ENCODE results near the gene IMMP2L.
"Not testable (repeated sequence)": the region's sequence is repeated elsewhere in the genome, so short reads cannot be mapped to it uniquely, and the experiment has no call there.

IMMP2L gene

DNA sequence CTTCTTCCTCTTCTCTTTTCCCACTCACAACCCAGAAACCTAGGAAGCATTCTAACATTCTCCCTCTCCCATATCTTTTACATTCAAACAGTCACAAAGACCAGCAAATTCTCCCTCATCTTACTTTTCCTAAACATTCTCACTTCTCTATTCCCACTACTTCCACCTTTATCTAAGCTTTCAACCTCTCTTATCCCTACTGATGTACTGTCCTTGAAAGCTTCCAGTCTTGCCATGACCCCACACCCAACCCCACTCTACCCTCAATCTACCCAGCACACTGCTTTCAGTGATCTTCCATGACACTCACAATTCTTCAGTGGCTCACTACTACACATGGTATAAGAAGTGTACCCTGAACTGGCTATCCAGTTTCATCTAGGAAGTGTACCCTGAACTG, 5.3 kb downstream of the IMMP2L start:
- DNase-seq, result no peak

DNA sequence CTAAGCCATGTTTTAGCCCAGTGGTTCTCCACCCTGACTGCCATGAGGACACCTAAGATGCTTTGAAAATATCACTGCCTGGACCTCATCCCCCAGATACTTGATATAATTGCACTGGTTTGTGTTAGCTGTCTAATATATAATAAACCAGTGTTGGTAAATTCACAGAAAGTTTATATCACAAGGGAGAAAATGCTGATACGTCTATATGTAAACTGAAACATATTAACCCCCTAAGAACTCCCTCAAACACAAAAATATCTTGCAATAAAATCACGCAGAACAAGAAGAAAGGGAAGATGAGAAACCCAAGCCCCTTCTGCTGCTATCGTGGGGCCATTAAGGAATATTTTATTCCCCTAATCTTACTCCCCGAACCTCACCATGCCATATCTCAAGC, 8.2 kb downstream of the IMMP2L start:
- DNase-seq, result no peak

DNA sequence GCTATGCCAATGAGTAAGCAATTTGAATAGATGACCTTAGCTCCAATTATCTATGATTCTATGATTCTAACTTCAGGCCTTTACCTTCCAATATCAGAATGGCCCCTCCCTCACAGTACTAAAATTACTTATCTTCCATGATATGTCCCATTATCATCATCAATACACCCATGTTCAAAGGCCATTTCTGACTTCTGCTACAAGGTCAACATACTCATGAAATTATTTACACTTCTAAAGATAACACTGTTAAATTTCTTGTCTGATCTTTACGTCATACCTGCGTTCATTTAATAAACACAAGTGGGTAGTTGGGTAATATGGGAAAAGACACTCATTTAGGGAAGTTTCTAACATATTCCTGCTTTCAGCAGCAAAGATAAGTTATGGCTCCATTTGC, 21.2 kb downstream of the IMMP2L start:
- DNase-seq, result no peak

DNA sequence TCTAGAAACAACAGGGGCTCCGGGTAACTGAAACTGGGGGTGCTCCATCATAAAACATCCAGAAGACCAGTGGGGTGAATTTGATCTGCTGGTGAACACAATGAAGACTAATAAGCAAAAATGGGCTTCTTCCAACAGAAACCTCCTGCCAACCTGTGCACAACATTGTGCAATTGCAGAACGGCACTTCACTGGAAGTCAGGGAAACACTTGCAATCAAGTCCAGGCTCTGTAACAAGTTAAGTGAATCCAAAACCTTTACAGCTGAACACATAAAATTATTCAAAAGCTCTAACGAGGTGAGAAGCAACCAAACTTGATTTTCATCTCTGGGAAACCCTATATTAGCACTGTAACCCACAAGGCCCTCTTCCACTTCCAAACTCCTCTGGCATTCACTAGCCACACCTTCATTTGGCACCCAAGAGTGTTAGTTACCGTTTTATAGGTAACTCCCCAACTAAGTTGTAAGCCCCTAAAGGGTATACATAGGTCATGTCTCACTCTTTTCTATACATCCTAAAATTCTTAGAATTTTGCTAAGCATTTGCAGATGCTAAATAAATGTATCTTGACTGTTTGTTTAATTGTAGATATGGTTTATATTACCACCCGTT, 22.0 kb downstream of the IMMP2L start:
- no peak for DNase-seq

DNA sequence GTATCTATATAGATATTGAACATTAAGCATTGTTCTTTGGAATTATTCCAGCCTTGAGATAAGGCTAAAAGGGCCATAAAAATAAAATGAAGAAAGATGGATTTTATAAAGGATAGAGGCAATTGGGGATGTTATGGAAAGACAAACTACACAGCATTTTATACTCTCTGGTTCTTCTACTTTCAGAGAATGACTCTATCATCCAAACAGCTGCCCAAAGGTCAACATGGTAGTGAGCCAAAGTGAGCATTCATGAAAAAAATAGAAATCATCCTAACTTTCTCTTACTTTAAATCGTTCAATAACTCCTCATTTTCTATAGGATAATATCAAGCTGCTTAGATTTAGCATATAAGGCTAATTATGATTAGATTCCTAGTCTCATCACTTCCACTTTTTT, 25.2 kb downstream of the IMMP2L start:
- DNase-seq, result no peak

DNA sequence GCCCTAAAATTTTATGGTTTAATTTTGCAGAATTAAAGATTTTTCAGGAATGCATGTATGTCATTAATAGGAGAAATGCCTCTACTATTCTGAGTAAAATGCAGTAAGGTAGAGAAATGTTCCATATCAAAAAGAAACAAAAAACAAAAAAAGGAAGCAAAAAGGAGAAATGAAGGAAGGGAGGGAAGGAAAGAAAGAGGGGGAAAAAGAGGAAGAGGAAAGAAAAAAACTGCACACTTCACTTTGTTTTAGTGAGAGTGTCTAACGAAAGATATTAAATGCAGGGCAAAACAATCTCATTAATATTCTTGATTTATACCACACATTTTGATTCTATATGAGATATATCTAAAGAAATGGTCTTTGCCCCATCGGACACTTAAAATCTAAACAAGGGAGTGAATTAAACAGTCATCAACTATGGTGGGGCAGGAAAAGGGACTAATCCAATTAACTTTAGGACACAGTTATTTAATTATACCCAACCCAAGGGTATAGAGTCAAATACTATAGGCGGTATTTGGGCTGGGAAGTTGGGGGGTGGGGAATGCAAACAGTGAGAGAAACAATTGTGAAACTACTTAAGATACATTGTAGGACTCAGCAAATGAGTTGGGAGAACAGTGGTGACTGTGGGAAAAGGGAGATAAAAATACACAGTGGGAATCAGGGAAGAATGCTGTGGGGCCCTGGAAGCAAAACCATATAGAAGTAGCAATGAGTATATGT, 27.0 kb downstream of the IMMP2L start:
- DNase-seq, result no peak

DNA sequence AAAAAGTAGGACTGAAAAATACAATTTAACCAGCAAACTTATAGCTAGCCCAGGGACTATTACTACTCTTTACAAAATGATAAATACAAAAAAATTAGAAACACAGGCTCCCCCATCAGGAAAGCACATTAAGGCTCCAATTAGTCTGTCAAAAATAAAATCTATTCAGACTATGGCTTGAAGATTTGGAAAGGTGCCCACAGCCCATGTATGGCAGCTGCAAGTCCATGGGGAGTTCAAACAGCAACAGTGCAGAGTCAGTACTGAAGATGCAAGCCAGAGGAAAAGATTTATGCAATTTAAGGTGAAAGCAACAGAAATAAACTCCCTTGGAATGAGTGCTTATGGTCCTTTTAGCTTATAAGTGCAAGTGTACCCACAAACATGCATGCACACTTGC, 29.7 kb downstream of the IMMP2L start:
- no peak for DNase-seq

DNA sequence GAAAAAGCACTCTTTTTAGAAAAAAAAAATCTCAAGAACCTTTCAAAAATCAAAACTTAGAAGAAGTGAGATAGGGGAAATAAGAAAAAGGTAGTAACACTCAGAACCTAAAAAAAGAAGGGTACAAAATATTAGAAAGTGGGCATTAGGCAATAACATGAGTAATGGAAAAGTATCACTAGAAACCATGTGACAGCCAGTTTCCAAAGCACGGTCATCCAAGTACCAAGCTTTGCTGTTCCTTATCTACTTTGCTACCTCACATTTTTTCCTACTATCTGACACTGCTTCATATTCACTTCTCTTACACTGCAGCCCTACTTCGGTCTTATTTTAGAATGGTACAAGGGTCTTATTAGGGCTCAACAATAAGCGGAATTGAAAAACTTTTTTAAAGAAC, 30.3 kb downstream of the IMMP2L start:
- no peak for DNase-seq

DNA sequence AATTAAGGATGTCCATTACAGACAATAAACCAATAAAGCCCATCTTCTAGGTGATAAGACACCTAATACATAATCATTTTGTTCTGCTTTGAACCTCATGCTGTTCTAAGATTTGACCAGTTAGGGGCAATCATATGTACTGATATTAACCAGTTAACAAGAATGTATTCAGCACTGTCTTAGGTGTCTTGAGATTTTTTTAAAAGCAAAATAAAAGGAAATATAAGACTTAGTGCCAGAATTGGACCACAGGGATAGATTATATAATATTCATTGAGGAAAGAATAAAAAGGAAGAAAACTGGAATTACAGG, 32.0 kb downstream of the IMMP2L start:
- DNase-seq, result no peak

DNA sequence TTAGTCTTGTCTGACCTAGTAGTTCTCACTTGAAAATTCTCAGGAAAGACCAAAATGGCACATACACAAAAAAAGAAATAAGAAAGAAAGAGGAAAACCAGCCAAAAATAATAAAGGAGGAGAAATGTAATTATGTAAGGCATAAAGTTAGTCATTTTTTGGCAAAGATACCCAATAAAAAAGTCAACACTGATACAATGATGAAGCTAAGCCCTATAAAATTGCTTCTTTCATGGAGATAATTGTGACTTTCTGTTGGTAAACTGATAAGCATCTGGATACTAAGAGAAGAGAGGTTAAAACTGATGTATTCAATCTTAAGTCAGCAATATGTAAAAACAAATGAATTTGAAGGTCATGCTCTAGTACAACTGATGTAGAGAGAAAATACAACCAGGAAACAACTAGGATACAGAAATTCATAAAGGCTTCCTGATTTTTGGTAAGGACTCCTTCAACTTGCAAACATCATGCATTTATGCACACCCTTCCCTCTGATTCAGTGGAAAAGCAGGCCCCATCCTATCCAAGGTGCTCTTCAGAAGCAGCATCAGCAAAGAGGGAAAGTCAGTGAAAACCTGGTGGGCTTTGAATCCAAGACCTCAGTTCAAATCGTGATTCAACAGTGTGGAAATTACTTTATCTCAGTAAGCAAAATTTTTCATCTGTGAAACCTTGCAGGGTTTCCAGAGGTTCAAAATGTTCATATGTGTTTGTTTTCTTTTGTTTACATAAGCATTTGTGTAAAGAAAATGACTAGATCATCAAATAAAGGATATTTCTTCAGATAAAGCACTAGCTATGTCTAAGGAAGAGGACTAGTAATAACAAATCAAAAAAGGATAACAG, 32.6 kb downstream of the IMMP2L start:
- DNase-seq, result no peak

DNA sequence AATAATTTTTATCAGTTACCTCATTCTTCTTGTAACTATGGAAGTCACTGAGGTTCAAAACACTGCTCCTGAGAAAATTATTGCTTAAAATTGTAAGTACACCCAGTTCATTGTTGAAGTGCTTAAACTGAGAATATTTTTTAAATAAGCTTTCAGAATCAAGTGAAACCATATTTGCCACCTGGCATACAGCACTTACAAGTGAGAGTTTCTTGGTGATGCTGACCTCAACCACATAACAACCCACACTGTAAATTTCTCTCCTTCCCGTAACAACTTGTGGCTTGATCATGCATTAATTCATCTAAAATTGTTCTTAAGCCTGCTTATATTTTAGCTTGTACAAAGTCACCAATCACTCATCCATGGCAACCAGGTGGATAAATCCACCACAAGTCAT, 34.0 kb downstream of the IMMP2L start:
- no peak for DNase-seq

DNA sequence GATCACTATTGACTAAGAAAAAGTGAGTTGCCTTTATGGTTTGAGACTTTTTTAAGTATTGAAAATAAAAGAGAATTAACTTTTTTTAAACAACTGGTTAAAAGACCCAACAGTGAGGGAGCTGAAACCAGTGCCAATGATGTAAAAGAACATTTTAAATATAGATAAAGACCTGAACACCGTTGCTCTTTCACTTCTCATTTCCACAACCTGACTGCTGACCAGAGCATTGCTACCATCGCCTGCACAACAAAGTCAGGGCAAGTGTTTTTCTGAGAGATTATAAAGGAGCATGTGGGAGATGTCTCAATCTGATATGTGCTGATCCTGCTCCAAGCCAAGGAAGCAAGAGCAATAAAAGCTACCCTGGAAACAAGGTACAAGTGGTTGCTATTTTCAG, 34.7 kb downstream of the IMMP2L start:
- DNase-seq, result no peak

DNA sequence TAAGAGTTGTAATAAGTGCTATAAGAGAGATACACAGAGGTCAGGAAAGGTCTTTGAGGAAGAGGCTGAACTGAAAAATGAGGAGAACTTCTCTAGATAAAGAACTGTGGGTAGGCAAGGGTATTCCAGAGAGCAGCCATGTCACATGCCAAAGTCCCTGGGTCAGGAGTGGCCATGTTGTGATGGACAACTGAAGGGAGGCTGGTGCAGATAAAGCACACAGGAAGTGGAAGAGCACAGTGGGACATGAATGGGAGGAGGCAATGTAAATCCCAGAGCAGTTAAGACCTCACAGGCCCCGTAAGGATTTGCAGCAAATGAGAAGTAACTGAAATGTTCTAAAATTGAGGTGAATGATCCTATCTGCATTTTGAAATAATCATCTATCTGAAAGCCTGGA, 37.2 kb downstream of the IMMP2L start:
- no peak for DNase-seq

DNA sequence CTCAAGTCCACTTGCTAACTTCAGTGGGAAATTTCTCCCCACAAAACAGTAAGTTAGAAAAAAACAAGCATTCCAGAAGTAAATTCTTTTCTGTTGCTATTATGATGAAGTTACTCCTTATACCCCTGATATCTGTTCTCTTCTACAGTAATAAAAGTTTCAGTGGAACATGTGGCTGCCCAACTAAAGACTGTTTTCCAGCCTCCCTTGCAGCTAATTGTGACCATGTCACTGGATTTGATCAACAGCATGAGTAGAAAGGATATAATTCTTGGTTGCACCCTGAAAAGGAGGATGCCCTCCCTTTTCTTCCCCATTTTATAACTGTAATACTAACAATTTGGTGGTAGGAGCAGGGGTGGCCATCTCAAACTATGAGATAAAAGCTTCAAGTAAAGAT, 40.6 kb downstream of the IMMP2L start:
- no peak for DNase-seq

DNA sequence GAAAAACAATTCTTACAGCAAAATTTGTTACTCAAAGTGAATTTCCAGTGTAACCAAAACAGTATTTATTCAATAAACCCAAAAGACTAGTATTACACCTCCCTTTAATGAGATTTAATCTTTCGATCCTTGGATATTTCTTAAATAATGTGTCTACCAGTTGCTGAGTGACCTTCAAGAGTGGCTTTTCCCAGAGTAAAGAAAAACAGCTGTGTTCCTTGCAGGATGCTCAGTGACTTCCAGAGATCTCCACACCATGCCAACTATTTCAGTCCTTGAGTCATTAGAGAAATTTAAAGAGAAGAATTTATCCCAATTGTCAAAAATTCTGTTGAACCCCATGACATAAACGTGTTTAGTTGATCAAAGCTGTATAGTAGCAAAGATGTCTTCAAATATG, 44.0 kb downstream of the IMMP2L start:
- no peak for DNase-seq

DNA sequence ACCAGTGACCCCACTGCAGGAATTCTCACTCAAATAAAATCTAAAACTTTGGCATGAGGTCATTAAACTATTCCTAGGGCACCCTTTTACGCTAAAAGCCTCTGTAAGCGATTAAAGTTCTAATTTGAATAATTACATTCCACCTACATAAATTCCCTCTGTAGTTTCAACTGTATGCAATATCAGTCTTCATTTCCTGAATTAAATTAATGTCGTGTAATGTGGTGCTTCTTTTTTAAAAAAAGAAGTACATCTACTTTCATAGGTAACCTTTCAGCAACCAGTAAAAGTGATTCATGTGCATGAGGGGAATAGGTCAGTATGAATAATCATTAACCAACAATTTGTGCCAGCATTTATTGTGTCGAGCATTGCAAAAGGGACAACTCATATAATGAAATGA, 44.7 kb downstream of the IMMP2L start:
- peak; percentile 54 for DNase-seq

DNA sequence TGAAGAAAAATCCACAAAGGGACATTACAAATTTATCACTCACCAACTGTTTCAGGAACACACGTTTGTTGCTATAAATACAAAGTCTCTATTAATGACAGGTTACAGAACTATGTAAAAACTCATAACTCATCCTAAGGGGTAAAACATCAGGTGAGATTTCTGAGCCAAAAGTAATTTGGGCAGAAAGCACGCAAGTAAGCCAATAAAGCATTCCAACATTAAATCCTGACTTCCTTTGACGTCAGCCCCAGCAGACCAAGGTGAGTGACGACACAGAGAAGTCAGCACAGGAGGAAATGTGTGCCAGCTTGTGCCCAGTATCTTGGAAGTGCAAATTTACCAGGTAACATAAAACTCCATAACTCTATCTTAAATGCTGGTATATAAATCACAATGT, 45.7 kb downstream of the IMMP2L start:
- no peak for DNase-seq

DNA sequence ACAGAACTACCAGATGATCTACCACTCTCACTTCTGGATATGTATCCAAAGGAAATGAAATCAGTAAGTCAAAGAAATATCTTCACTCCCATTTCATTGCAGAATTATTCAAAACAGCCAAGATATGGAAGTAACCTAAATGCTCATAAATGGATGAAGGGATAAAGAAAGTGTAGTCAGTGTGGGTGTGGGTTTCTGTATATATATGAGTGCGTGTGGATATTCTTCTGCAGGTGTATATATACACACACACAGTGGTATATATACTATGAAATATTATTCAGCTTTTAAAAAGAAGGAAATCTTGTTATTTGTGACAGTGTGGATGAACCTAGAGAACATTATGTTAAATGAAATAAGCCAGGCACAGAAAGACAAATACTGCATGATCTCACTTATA, 48.7 kb downstream of the IMMP2L start:
- DNase-seq, result no peak

DNA sequence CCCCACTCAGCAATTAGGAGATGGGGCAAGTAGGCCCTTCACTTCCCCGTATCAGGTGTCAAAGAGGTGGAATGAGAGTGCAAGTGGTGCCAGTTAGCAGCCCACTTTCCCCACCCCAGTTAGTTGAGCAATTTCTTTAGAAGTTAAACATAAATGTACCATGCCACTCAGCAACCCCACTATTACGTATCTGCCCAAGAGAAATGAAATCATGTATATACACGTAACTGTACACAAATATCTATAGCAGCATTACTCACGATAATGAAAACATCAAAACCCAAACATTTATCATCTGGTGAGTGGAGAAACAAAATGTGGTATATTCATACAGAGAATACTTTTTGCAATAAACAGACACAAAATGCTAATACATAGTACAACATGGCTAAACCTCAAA, 50.4 kb downstream of the IMMP2L start:
- no peak for DNase-seq

DNA sequence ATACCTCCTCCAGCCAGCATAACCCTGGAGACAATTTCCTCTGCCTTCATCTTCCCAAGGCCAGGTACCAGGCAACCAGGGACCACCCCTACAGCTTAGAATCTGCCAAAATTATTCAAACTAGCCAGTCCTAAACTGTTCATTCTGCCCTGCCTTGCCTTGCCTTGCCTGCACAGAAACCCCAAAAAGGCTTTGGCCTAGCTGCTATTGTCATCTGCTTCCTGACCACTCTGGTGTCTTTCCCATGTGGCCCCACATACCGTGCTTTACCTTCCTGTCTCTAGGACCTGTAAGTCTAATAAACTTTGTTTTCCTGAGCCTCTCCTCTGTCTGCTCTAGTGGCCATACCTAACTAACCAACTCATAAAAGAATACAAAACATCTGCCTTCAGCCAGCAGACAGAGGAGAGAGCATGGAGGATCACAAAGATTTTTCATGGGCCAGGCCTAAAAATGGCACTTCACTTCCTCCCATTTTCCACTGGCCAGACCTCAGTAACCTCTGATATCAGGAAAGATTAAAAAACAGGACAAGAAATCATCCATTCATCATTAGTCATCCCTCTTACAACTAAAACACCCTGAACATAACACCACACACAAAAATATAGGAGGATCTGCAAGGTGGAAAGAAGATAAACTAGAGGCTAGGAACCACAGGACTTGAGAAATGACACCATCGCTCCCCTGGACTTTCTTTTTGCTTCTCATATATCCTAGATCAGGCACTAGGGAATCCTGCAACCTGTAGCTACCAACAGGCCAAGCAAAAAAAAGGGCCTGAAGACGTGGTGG, 51.5 kb downstream of the IMMP2L start:
- no peak for DNase-seq

DNA sequence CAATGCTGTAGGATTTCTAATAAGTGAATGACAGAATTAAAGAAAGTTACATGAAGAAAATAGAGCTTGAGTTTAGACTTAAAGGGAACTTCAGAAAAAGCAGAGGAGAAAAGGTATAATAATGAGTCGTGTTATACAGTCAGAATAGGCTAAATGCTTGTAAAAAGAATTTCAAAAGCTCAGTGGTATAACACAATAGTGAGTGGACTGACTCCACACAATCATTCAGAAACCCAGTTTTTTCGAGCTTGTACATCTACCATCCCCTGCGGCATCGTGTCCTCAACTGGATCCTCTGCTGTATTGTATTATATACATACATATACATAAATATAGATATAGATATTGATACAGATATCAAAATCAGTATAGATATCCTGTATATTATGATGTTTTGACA, 52.2 kb downstream of the IMMP2L start:
- DNase-seq, result no peak

DNA sequence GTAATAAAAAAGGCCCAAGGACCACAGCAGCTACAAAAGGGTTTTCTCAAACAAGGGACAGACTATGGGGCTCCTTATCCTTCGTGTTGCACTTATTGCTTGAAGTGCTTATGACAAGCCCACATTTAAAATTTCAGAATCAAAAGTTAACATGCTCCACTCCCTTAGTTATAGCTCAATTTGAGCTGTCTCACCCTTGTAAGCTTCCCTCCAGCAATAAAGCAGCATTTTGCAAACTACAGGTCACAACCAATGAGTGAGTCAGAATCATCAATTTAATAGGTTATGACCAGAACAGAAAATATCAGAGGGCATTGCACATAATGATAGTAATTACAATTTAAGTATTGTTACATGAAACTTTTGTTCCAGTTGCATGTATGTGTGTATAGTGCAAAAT, 53.0 kb downstream of the IMMP2L start:
- no peak for DNase-seq

DNA sequence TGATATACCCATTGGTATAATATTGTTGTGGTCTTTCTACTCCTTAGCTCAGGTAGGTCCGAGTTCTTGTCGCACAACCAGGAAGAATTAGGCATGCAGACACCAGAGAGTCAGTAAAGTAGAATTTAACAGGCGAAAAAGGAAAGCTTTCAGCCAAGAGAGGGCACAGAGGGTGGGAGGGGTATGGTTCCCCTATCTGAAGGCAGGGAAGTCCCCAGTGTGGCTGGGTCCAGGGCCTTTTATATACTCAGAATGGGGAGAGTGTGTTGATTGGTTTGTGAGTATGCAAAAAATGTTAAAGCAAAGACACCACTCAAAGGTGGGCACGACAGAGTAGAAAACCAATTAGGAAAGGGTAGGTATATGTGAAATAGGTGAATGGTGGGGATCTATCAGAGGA, 53.9 kb downstream of the IMMP2L start:
- no peak for DNase-seq

DNA sequence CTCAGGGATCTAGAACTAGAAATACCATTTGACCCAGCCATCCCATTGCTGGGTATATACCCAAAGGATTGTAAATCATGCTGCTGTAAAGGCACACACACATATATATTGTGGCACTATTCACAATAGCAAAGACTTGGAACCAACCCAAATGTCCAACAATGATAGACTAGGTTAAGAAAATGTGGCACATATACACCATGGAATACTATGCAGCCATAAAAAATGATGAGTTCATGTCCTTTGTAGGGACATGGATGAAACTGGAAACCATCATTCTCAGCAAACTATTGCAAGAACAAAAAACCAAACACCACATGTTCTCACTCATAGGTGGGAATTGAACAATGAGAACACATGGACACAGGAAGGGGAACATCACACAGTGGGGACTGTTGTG, 56.9 kb downstream of the IMMP2L start:
- DNase-seq, result not testable (repeated sequence)

Data from kidney glomerular epithelial cell (primary cell).